PC-9 (cell line): ENCODE measurements around the gene SETD3.

Source experiments
- CTCF ChIP-seq: fragments of 200-600 bp; sonication (generic); conservative IDR thresholded peaks from 2 replicates; pipeline ENCODE4 v1.6.1; 2017; ENCODE audit warnings: mixed run types, antibody characterized with exemption, mild to moderate bottlenecking, moderate library complexity
- EZH2 ChIP-seq: fragments of 200-600 bp; sonication (generic); IDR thresholded peaks from 2 replicates; pipeline ENCODE4 v1.8.0; 2017; ENCODE audit warnings: antibody characterized with exemption, low read depth

GRCh38 chr14:99513183-99513694 lies 32.6 kb upstream of the SETD3 start:
- TF ChIP-seq CTCF (no peak), EZH2 (no peak)
